Ectodermal cell (in vitro differentiated cells): ENCODE data around the gene GRK3.

Experiments
- H3K27ac ChIP-seq: 2 replicates; pipeline ENCODE4 v1.7.0; 2013; ENCODE audit warnings: mild to moderate bottlenecking, low read depth, low read length; ENCODE audit not compliant: insufficient read depth, poor library complexity, severe bottlenecking
- H3K27me3 ChIP-seq: 2 replicates; pipeline ENCODE4 v1.7.0; 2013; ENCODE audit warnings: mild to moderate bottlenecking, low read length; ENCODE audit not compliant: insufficient read depth, control insufficient read depth, poor library complexity, severe bottlenecking
- H3K36me3 ChIP-seq: one replicate; pipeline ENCODE4 v1.7.0; 2013; ENCODE audit warnings: low read length; ENCODE audit not compliant: control insufficient read depth, insufficient read depth
- H3K4me1 ChIP-seq: one replicate; pipeline ENCODE4 v1.7.0; 2013; ENCODE audit warnings: low read length; ENCODE audit not compliant: control insufficient read depth, insufficient read depth
- H3K4me3 ChIP-seq: 2 replicates; pipeline ENCODE4 v1.7.0; 2013; ENCODE audit warnings: low read depth, low read length, control low read depth; ENCODE audit not compliant: insufficient read depth
- H3K9me3 ChIP-seq: 2 replicates; pipeline ENCODE4 v1.7.0; 2013; ENCODE audit warnings: mild to moderate bottlenecking, low read length, moderate library complexity; ENCODE audit not compliant: control insufficient read depth
- WGBS, 2 experiments: methylation state at CpG; one replicate each; pipeline ENCODE4 v1.1.7; 2013; ENCODE audit warnings: missing lambda C conversion rate in 2 of 2; 5-methylcytosine and 5-hydroxymethylcytosine counted together

The GRK3 gene

DNA sequence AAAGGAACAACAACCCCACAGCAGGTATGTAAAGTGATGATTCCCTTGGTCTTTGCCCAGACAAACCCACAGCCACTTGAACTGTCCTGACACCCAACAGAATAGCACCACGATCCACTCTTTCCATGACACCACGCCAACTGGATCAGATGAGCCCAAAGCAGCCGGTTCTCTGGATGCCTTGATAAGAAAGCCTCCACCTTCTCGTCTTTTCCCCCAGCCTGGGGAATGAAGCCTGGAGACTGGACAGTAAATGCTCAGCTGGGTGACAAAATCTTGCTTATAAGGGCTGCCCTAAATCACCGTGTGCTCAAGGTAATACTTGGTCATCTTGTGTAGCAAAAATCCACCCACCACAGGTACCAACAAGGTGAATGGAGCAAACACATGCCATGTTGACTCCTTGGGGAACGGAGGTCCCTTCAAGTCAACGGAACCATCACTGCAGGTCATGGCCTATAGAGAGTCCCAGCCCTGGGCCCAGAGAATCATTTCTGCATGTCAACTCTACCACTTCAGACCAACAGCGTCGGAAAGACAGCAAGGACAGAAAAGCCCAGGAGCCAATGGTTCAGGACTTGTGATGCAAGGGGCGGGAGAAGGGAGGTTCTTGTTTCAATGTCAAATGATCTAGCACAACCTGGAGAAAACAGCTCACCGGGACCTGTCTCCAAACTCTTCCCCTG lies 175.3 kb downstream of the GRK3 start:
- no peak overlapping the region for H3K27ac ChIP-seq
- no peaks in the 10 kb centered on the region for H3K4me1 ChIP-seq
- no peak overlapping the region for H3K4me3 ChIP-seq
- no peaks in the 10 kb centered on the region for H3K9me3 ChIP-seq
- 94 to 95% methylated on average over 11 of the region's 11 CpGs for WGBS, 2 experiments
- no peaks in the 10 kb centered on the region for H3K27me3 ChIP-seq
- H3K36me3 ChIP-seq, result no peaks in the 10 kb centered on the region

- WGBS, 2 experiments, result 90 to 91% methylated on average over 36 of the region's 36 CpGs
- no peaks in the 10 kb centered on the region for H3K36me3 ChIP-seq
- no peak within 1 kb of the TSS for H3K27ac ChIP-seq
- H3K9me3 ChIP-seq, result no peaks in the 10 kb centered on the region
- H3K27me3 ChIP-seq, result no peaks in the 10 kb centered on the region
- H3K4me1 ChIP-seq, result no peaks in the 10 kb centered on the region
- no peak within 1 kb of the TSS for H3K4me3 ChIP-seq
Observed at GRCh38 chr22:25741692-25742626, 177.5 kb downstream of the GRK3 start, which contains the start of gene MYO18B. TSS of gene MYO18B (plus strand) at chr22:25742188. CDS start at chr22:25761093, 18,905 bp downstream.

GRCh38 chr22:25742918-25743708 lies 178.6 kb downstream of the GRK3 start:
- H3K4me3 ChIP-seq, result no peak overlapping the region
- no peak overlapping the region for H3K27ac ChIP-seq
- H3K27me3 ChIP-seq, result no peaks in the 10 kb centered on the region
- H3K4me1 ChIP-seq, result no peaks in the 10 kb centered on the region
- 93 to 94% methylated on average over 6 of the region's 6 CpGs for WGBS, 2 experiments
- H3K36me3 ChIP-seq, result no peaks in the 10 kb centered on the region
- H3K9me3 ChIP-seq, result no peaks in the 10 kb centered on the region

- H3K36me3 ChIP-seq, result no peaks in the 10 kb centered on the region
- H3K4me1 ChIP-seq, result no peaks in the 10 kb centered on the region
- 89 to 97% methylated on average over 3 of the region's 4 CpGs for WGBS, 2 experiments
- no peaks in the 10 kb centered on the region for H3K27me3 ChIP-seq
- no peak overlapping the region for H3K27ac ChIP-seq
- no peak overlapping the region for H3K4me3 ChIP-seq
- no peaks in the 10 kb centered on the region for H3K9me3 ChIP-seq
Observed at GRCh38 chr22:25744694-25745093, 180.2 kb downstream of the GRK3 start.

DNA sequence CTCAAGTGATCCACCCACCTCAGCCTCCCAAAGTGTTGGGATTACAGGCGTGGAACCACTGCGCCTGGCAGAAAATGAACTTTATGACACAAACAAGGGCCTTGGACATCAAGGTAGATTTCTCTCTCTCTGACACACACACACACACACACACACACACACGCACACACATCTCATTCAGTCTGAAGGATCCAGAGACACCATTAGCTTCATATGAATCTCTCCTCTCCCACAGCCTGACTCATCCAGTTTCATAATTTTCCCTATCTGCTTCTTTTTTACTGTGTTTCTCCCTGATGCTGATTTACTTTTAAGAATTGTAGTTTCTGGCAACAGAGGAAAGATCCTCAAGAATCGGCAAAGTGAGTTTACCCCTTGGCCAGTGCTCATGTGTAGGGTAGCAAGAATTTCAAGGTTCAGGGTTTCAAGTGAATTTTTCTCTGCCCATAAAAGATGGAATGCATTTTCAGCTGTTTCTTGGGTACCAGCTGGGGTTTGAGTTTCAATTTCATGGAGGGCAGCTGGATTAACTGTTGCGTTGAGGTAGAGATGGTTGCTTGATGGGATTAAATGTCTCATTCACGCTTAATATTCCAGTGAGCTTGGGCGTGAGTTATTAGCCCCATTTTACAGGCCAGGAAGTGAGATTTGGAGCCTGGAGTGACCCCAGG lies 181.0 kb downstream of the GRK3 start:
- Histone ChIP-seq H3K27ac (no peak overlapping the region), H3K4me3 (no peak overlapping the region), H3K27me3 (no peaks in the 10 kb centered on the region), H3K36me3 (no peaks in the 10 kb centered on the region), H3K9me3 (no peaks in the 10 kb centered on the region), H3K4me1 (no peaks in the 10 kb centered on the region)
- 91 to 92% methylated on average over 7 of the region's 7 CpGs for WGBS, 2 experiments

- Histone ChIP-seq H3K9me3 (no peaks in the 10 kb centered on the region), H3K4me1 (no peaks in the 10 kb centered on the region), H3K27ac (no peak overlapping the region), H3K27me3 (no peaks in the 10 kb centered on the region), H3K36me3 (no peaks in the 10 kb centered on the region), H3K4me3 (no peak overlapping the region)
- 100% methylated on average over 1 of the region's 1 CpG for WGBS, 2 experiments
Observed at GRCh38 chr22:25746012-25746373, 181.5 kb downstream of the GRK3 start.

DNA sequence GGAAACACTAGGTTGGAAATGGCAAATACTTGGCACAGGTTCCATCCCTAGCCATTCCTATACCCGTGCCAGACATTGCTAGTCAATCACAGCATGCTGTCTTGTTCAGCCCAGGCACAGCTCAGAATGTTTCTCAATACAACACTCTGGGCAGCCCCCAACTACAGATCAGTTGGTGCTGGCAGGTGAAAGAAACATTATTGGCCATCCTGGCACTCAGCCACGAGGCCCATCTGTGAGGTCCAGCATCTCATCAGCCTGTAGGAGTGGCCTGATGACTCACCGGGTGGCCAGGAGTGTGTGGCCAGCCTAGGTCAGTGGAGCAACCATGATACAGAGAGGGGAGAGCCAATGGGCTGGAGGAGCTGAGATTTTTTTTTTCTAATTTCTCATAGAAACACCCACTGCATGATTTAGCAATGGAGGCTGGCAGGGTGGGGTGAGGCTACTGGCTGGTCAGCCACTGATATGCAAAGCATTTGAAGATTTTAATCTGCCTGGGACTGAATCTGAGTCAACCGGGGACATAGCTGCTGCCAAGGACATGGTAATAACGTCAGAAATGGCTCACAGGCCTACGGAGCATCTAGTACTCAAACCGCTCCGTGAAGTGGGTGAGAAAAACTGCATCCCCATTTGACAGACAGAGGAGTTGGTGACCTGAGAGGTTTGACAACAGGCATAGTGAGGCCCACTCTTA lies 182.9 kb downstream of the GRK3 start:
- Histone ChIP-seq H3K27ac (no peak overlapping the region), H3K4me1 (no peaks in the 10 kb centered on the region), H3K4me3 (no peak overlapping the region), H3K27me3 (no peaks in the 10 kb centered on the region), H3K36me3 (no peaks in the 10 kb centered on the region), H3K9me3 (no peaks in the 10 kb centered on the region)
- WGBS, 2 experiments, result 89 to 93% methylated on average over 8 of the region's 8 CpGs

DNA sequence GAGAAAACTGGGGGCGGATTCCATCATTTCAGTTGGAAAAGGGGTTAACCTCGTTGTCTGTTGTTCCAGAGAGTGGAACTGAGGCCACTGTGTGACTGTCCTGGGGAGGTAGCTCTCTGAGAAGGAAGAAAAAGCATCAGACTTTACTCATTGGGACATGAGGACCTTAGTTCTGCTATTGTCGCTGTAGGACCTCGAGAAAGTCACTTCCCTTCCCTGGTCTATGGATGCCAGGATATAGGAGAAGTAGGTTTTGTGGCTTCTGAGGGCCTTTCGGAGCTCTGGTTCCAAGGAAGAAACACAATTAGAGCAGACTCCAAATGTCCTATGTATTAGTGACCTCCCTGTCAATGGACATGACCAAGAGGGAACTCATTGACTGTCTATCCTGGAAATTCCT lies 183.7 kb downstream of the GRK3 start:
- WGBS, 2 experiments, result 88 to 95% methylated on average over 5 of the region's 5 CpGs
- H3K27ac ChIP-seq, result no peak overlapping the region
- no peaks in the 10 kb centered on the region for H3K36me3 ChIP-seq
- no peaks in the 10 kb centered on the region for H3K4me1 ChIP-seq
- H3K9me3 ChIP-seq, result no peaks in the 10 kb centered on the region
- H3K4me3 ChIP-seq, result no peak overlapping the region
- no peaks in the 10 kb centered on the region for H3K27me3 ChIP-seq

GRCh38 chr22:25748704-25749103 lies 184.2 kb downstream of the GRK3 start:
- no peak overlapping the region for H3K4me3 ChIP-seq
- H3K27me3 ChIP-seq, result no peaks in the 10 kb centered on the region
- no peaks in the 10 kb centered on the region for H3K36me3 ChIP-seq
- H3K4me1 ChIP-seq, result no peaks in the 10 kb centered on the region
- no peak overlapping the region for H3K27ac ChIP-seq
- 91 to 94% methylated on average over 2 of the region's 2 CpGs for WGBS, 2 experiments
- no peaks in the 10 kb centered on the region for H3K9me3 ChIP-seq
